GM21360 (cell line): ENCODE results near the gene KIR3DL1.
"Not testable (repeated sequence)": the region's sequence is repeated elsewhere in the genome, so short reads cannot be mapped to it uniquely, and the experiment has no call there.

Experiments used
- ATAC-seq: cut with Tn5 transposase; IDR thresholded peaks from one replicate; pipeline ENCODE4 v1.9.1; 2021; ENCODE audit warnings: mild to moderate bottlenecking, moderate library complexity; ENCODE audit not compliant: unreplicated experiment

Gene KIR3DL1

DNA sequence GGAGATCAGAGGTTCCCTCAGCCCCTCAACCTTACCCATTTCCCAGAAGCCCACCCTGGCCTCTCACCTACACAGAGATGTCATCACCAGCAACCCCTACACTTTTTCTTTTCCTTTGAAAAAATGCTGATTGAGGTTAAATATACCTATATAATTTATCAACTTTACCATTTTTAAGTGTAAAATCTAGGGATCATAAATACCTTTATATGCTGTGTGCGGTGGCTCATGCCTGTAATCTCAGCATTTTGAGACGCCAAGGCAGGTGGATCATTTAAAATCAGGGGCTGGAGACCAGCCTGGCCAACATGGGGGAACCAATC, 9.8 kb upstream of the KIR3DL1 start:
- ATAC-seq = no peak

DNA sequence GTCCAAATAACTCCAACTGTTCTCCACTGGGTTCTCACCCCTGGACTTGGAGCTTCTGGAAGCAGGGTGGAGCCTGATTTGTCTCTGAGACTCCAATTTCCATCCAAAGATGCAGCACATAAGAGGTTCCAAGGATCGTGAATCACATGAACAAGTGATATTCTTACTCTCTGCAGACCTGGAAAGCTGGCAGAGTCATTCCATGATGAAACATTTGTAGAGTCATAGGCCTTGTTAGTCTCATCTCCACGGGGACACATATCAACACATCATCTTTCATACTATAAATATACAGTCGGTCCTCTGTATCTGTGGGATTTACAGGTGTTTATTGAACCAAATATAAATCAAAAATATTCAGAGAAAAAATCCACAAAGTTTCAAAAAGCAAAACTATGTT, 1.7 kb upstream of the KIR3DL1 start:
- not testable (repeated sequence) for ATAC-seq

DNA sequence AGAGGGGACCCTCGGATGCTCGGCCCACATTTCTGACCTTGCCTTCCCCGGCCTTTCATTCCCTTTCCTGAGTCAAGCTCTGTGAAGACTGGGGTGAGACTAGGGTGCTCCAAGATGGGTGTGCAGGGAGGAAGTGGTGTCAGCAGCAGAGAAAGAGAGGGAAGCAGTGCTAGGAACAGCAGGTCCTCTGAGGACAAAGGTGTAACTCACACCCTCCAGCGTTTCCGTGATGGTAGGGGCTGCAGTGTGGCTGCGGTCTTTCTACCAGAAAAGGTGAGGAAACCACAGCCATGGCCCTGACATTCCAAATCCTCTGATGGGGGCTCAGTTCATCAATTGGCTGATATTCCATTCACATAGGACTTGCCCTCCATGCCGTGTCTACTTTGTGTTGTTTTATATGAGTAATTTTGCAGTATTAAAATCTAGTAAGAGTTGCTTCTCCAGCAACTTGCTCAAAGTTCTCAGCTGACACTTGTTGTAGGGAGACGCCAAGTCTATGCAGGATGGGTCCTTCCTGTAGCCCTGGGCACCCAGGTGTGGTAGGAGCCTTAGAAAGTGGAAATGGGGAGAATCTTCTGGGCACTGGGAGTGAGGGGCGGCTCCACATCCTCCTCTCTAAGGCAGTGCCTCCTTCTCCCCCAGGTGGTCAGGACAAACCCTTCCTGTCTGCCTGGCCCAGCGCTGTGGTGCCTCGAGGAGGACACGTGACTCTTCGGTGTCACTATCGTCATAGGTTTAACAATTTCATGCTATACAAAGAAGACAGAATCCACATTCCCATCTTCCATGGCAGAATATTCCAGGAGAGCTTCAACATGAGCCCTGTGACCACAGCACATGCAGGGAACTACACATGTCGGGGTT, 1.6 kb downstream of the KIR3DL1 start:
- no peak for ATAC-seq

DNA sequence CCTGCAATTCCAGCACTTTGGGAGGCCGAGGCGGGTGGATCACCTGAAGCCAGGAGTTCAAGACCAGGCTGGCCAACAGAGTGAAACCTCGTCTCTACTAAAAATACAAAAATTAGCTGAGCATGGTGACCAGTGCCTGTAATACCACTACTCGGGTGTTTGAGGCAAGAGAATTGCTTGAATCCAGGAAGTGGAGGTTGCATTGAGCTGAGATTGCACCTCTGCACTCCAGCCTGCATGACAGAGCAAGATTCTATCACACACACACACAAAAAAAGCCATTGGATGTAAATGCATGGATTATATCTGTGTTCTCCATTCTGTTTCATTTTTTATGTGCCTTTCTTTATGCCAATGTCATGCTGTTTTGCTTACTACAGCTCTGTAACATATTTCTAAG, 8.1 kb downstream of the KIR3DL1 start:
- ATAC-seq = not testable (repeated sequence)

DNA sequence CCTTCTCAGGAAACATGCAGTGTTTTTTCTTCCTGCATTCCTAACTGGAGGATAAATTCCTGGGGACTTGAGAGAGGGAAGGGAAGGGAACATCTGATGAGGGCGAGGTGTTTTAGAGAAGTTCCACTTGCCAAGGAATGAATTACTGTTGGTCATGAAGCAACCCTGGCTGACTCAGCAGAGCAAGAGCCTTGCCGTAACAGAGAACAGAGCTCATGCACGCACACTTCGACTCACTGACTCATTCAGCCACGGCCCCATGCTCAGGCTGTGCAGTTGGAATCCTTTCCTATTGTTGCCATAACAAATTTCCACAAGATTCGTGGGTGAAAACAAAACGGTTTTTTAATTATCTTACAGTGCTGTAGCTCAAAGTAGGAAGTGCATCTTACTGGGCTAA, 9.1 kb downstream of the KIR3DL1 start:
- ATAC-seq = not testable (repeated sequence)

DNA sequence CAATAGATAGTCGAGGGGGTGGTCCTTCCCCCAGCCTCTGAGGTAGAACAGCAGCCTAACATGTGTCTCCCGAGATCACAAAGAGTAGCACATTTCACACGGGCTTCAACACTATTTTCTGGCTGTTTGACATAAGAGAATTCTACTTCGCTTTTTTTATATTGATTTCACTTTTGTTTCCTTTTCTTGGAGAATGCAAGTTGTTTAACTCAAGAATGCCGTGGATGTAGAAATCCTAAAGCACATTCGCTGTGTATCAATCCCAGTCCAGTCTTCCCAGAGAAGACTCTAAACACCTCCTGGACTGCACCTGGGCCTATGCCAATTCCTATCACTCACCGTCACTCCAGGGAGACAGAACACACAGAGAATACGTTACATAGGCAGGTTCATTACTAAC, 11.8 kb downstream of the KIR3DL1 start:
- not testable (repeated sequence) for ATAC-seq

DNA sequence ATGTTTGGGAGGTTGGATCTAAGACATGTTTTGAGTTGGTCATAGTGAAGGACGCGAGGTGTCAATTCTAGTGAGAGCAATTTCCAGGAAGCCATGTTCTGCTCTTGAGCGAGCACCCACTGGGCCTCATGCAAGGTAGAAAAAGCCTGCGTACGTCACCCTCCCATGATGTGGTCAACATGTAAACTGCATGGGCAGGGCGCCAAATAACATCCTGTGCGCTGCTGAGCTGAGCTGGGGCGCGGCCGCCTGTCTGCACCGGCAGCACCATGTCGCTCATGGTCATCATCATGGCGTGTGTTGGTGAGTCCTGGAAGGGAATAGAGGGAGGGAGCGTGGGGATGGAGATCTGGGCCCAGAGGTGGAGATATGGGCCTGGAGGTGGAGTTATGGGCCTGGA, 16.2 kb downstream of the KIR3DL1 start, which contains the start of gene KIR2DS4:
Gene KIR2DS4, plus strand, starts transcription at position 181 of the 400 bp plus-strand sequence.
- not testable (repeated sequence) for ATAC-seq

DNA sequence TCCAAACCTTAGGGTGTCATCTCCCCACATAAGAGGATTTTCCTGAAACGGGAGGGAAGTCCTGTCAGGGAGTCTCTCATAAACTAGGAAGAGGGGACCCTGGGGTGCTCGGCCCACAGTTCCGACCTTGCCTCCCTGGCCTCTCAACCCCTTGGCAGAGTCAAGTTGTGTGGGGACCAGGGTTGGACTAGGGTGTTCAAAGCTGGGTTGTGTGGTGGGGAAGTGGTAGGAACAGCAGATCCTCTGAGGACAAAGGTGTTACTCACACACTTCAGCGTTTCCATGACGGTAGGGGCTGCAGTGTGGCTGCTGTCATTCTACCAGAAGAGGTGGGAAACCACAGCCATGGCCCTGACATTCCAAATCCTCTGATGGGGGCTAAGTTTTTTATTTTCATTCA, 18.9 kb downstream of the KIR3DL1 start:
- not testable (repeated sequence) for ATAC-seq

DNA sequence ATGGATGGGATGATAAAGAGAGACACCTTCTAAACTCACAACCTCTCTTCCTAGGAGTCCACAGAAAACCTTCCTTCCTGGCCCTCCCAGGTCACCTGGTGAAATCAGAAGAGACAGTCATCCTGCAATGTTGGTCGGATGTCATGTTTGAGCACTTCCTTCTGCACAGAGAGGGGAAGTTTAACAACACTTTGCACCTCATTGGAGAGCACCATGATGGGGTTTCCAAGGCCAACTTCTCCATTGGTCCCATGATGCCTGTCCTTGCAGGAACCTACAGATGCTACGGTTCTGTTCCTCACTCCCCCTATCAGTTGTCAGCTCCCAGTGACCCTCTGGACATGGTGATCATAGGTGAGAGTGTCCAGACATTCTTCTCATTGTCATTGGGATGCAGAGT, 21.3 kb downstream of the KIR3DL1 start:
- ATAC-seq = not testable (repeated sequence)

DNA sequence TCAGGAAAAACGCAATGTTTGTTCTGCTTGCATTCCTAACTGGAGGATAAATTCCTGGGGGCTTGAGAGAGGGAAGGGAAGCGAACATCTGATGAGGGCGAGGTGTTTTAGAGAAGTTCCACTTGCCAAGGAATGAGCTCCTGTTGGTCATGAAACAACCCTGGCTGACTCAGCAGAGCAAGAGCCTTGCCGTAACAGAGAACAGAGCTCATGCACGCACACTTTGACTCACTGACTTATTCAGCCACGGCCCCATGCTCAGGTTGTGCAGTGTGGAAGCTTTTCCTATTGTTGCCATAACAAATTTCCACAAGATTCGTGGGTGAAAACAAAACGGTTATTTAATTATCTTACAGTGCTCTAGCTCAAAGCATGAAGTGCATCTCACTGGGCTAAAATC, 26.9 kb downstream of the KIR3DL1 start:
- not testable (repeated sequence) for ATAC-seq

DNA sequence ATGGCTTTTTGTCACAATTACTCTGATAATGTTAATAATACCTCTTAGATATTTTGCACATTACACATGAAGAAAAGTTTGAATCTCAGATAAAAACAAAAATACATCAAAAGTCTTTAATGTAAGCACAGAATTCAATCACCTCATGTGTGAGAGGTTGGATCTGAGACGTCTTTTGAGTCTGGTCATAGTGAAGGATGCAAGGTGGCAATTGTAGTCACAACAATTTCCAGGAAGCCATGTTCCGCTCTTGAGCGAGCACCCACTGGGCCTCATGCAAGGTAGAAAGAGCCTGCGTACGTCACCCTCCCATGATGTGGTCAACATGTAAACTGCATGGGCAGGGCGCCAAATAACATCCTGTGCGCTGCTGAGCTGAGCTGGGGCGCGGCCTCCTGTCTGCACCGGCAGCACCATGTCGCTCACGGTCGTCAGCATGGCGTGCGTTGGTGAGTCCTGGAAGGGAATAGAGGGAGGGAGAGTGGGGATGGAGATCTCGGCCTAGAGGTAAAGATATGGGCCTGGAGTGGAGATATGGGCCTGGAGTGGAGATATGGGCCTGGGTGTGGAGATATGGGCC, 33.9 kb downstream of the KIR3DL1 start, which contains the start of gene KIR3DL2:
Gene KIR3DL2, plus strand, starts transcription at position 383 of the 580 bp plus-strand sequence. Its CDS starts 33 bp downstream, at position 416.
- not testable (repeated sequence) for ATAC-seq

DNA sequence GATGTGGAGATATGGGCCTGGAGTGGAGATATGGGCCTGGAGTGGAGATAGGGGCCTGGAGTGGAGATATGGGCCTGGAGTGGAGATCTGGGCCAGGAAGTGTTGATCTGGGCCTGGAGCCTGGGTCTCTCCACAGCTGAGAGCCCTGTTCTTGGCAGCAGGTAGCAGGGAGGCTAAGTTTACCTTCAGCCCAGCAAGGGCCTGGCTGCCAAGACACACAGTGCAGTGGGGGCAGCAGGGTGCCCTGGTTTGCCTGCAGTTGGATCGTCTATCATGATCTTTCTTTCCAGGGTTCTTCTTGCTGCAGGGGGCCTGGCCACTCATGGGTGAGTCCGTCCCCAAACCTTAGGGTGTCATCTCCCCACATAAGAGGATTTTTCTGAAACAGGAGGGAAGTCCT, 34.7 kb downstream of the KIR3DL1 start:
- no peak for ATAC-seq

DNA sequence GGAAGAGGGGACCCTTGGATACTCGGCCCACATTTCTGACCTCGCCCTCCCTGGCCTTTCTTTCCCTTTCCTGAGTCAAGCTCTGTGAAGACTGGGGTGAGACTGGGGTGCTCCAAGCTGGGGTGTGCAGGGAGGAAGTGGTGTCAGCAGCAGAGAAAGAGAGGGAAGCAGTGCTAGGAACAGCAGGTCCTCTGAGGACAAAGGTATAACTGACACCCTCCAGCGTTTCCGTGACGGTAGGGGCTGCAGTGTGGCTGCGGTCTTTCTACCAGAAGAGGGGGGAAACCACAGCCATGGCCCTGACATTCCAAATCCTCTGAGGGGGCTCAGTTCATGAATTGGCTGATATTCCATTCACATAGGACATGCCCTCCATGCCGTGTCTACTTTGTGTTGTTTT, 35.1 kb downstream of the KIR3DL1 start:
- no peak for ATAC-seq

DNA sequence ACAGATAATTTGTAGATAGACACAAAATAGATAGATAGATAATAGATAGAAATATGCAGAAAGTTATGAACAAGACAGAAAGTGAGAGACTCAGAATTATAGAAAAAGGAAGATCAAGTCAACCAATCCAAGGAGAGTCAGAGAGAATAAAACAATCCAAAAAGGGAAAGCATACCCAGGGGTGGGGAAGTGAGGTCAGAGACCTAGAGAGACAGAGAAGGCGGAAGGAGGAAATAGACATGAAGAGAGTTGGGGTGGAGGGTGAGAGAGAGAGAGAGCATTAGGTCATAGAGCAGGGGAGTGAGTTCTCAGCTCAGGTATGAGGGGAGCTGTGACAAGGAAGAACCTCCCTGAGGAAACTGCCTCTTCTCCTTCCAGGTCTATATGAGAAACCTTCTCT, 39.0 kb downstream of the KIR3DL1 start:
- not testable (repeated sequence) for ATAC-seq

DNA sequence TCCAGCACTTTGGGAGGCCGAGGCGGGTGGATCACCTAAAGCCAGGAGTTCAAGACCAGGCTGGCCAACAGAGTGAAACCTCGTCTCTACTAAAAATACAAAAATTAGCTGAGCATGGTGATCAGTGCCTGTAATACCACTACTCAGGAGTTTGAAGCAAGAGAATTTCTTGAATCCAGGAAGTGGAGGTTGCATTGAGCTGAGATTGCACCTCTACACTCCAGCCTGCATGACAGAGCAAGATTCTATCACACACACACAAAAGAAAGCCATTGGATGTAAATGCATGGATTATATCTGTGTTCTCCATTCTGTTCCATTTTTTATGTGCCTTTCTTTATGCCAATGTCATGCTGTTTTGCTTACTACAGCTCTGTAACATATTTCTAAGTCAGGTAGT, 42.2 kb downstream of the KIR3DL1 start:
- not testable (repeated sequence) for ATAC-seq

DNA sequence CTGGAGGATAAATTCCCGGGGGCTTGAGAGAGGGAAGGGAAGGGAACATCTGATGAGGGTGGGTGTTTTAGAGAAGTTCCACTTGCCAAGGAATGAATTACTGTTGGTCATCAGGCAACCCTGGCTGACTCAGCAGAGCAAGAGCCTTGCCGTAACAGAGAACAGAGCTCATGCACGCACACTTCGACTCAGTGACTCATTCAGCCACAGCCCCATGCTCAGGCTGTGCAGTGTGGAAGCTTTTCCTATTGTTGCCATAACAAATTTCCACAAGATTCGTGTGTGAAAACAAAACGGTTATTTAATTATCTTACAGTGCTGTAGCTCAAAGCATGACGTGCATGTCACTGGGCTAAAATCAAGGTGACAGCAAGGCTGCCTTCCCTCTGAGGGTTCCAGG, 43.2 kb downstream of the KIR3DL1 start:
- not testable (repeated sequence) for ATAC-seq

DNA sequence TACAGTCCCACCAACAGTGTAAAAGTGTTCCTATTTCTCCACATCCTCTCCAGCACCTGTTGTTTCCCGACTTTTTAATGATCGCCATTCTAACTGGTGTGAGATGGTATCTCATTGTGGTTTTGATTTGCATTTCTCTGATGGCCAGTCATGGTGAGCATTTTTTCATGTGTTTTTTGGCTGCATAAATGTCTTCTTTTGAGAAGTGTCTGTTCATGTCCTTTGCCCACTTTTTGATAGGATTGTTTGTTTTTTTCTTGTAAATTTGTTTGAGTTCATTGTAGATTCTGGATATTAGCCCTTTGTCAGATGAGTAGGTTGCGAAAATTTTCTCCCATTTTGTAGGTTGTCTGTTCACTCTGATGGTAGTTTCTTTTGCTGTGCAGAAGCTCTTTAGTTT, 47.2 kb downstream of the KIR3DL1 start:
- not testable (repeated sequence) for ATAC-seq

DNA sequence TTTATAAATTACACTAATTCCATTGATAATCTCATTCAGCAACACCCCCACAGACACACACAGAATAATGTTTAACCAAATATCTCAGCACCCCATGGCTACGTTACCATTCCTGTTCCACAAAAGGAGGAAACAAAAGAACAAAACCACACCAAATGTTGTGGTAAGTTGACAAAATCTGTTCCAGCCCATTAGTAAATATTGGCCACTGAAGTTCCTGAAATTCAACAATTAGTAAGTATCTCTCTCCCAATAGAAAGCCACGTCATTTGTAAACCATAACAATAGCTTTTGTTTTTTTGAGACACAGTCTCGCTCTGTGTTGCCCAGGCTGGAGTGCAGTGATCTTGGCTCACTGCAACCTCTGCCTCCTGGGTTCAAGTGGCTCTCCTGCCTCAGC, 55.4 kb downstream of the KIR3DL1 start:
- ATAC-seq = no peak

DNA sequence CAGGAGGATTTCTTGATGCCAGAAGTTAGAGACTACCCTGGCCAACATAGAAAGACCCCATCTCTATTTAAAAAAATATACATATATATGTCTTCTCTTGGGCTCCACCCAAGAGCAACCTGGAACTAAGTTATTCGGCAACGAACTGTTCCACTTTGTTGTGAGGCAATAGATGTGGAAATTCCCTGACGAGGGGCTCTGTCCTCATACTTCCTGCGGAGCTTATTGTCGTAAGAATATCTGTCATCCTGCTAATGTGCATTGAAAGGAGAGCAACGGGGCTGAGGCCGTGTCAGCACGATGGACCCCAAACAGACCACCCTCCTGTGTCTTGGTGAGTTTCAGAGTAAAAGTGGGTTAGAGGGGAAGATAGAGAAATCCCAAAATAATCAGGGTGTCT, 57.7 kb downstream of the KIR3DL1 start, which contains the start of gene FCAR:
Gene FCAR, plus strand, starts transcription at position 246 of the 400 bp plus-strand sequence. Its CDS starts 55 bp downstream, at position 301.
- no peak for ATAC-seq

DNA sequence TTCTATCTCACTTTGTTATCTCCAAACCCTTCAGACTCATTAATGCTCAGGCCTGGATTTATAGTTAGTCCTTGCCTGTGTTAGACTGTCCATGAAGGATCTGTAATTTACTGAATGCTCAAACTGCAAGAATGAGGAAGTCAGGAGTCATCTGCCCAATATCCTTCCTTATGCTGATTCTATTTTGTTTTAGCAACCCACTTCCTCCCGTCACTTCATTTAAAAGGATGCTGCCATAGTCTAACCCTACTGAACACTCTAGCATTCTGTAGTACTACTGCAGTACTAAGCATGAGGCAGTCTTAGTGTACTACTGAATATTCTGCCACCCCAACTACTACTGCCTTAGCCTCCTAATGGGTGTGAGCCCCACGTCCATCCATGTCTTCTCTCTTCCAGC, 59.2 kb downstream of the KIR3DL1 start:
- ATAC-seq = no peak

DNA sequence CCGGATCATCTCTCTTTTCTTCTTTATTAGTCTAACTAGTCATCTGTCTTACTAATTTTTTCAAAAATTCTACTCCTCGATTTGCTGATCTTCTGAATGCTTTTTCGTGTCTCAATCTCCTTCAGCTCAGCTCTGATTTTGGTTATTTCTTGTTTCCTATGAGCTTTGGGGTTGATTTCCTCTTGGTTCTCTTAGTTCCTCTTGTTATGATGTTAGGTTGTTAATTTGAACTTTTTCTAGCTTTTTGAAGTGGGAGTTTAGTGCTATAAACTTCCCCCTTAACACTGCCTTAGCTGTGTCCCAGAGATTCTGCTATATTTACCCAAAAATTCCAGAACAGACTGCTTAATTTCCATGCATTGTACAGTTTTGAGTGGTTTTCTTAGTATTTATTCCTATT, 61.2 kb downstream of the KIR3DL1 start:
- ATAC-seq = no peak
